SKM-1 treated with dmso at 0.1 percent for 144 hours (cell line): ENCODE data around the gene KLK12.
"Not testable (repeated sequence)": the region's sequence is repeated elsewhere in the genome, so short reads cannot be mapped to it uniquely, and the experiment has no call there.

Experiments used
- DNase-seq: peaks from one replicate; lab custom pipeline; 2025; ENCODE audit not compliant: unreplicated experiment; lab: John Stamatoyannopoulos, UW

The KLK12 gene

DNA sequence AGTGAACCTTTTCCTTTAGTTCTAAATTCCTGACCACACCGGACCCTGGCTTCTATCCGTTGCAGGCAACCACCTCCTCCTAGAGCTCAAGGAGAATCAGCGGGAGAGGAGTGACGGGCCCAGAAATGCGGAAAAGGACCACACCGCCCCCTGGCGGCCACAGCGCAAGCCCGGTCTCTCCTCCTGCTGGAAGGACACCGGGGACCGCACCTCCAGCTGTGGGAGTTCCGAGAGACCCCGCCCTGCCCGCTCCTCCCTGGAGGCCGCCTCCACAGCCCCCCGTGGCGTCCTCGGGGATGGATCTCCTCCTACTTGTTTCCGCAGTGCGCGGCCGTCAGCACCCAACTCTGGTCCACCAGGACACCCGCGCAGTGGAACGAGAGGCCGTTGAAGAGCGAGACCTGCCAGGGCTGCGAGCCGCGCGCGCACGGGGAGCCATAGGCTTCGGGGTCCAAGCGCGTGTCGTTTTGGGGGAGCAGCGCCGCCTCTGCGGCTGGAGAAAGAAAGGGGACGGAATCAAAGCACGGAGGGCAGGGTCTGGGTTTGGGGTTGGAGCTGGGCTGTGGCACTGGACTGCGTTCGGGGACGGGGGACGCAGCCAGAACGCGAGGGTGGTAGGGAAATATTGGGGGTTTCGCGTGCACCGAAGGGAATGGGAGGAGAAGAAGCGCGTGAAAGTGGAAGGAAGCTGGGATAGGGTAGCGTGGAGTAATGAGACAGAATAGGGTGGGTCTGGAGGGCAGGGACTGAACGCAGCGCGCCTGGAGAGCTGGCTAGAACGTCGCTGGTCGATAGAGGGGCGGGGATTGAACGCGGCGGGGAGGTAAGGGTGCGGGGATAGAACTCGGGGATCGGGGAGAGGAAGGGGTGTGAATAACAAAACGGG lies 17.8 kb downstream of the KLK12 start:
- DNase-seq = peak; percentile 2

DNA sequence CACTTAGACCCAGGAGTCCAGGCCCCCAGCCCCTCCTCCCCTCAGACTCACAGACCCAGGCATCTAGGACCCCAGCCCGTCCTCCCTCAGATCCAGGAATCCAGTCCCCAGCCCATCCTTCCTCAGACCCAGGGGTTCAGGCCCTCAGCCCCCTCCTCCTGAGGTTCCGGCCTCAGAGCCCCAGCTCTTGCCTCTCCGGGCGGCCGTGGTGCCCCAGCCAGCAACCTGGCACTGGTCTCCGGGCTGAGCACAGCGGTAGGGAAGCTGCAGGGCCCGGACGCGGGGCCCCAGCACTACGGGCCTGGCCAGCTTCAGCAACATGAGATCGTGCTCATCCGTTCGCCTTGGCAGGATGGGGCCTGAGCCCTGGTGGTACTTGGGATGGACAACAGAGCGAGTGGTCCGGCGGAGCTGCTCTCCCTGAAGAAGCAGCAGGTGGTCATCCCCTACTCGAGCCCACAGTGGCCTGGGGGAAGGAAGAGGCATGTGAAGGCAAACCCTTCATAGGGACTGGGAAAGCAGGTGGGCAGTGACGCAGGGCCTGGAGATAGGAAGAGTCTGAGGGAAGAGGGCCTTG lies 19.0 kb downstream of the KLK12 start:
- no peak for DNase-seq

DNA sequence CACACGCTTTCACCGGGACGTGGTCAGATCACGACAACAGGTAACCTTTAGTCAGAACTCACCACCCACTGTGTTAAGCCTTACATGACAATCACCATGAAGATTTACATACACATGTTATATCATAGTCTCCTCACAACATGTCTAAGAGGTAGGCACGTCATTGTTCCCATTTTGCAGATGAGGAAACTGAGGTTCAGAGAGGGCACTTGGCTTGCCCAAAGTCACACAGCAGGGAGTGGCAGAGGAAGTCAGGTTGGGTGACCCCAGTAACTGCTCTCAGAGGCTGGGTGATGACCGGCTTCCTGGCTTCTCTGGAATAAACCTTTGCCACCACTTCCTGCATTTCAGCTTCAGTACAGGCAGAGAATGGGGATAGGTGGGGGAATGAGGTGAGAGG lies 20.6 kb downstream of the KLK12 start:
- no peak for DNase-seq

DNA sequence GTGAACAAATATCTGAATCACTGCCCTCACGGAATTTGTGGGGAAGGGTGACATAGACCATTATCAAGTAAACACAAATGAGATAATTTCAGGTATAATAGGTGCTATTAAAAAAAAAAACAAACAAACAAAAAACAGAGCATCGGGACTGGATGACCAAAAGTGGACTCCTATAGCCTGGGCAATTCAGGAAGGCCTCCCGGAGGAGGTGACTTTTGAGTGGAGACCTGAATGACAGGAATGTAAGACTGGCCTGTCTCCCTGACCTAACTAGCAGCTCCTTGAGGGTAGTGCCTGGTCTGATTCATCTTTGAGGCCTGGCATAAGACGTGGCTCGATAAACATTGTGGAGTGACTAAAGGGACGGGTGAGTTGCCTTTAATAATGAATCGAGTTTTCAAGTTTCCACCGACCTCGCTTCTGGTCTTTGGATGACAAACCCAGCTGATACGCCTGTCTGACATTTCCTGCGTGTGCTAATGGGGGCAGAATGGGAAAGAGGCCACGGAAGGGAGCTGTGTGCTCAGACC lies 22.1 kb downstream of the KLK12 start:
- no peak for DNase-seq

DNA sequence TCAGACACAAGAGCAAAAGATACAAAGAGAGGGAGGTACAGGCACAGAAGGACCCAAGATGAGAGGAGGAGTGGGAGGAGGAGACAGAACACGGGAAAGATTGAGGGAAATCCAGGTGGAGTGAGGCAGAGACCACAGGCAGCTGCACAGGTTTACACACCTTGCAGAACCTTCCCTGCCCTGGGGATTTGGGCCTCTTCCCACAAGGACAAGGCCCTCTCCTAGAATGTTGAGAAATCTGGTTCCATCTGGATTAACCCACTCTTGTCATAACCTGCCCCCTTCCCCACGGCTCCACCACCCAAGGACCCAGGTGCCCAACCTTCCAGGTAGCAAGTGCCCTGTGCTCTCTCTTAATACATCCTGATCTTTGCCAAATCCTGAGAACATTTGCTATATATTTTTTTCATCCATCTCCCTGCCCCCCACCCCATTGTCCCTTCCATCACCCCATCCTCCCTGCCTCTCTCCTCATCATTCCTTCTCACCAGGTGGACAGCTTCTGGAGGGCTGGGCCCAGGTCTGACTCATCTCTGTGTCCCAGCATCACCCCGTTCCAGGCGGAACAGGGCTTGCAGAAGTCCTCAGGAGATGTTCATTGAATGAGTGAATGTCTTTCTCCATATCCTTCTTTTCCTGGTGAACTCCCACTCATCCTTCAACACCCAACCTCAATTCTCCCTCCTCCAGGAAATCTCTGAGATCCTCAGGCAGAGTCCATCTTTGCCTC lies 24.6 kb downstream of the KLK12 start:
- no peak for DNase-seq

DNA sequence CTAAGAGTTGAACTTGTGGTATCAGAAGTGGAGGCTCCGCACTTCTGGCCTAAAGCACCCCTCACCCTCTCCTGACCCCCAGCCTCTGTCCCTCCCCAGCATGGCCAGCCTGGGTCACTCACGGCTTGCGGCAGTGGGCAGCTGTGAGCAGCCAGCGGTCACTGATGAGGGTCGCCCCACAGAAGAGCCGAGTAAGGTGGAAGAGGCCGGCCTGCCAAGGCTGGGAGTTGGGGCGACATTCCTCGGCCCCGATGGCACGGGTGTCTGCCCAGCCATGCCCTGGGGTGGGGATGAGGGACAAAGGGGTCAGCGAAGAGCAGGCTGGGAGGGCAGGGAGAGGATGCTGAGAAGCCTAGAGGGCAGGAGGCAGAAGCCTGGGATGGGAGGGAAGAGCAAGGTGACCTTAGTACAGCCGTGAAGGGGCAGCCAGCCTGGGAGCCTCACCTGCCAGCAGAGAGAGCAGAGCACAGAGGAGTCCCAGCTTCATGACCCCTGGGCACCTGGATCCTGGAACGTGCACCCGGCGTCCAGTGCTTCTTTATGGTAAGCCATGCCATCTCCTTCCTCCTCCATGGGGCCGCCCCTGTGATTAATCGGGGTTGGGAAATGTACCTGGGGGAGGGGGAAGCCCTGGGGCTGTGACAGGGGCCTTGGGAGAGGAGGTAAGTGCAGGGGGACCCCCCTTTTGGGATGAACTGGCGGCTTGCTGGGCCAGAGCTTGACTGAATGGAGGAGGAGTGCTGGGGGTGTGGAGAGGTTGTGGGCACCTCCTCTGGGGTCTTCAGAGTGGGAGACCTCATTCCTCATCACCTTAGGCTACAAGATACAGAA lies 25.5 kb downstream of the KLK12 start:
- DNase-seq = no peak

DNA sequence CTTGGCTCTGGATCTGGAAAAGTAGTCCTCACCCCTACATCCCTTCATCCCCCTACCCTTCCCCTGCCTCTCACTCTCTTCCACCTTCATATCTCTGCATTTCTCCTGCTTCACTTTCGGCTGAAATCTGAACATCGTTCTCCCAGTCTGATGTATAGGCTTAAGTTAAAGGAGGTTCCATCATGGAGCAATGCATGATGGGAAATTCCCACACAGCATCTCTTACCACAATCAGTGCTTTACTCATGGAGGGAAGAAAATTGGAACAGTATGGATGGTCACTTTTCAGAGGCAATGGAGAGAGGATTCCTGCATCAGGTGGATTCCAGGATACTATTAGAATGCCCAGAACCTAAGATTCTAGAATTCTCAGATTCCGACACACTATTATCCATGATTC lies 27.3 kb downstream of the KLK12 start:
- no peak for DNase-seq

DNA sequence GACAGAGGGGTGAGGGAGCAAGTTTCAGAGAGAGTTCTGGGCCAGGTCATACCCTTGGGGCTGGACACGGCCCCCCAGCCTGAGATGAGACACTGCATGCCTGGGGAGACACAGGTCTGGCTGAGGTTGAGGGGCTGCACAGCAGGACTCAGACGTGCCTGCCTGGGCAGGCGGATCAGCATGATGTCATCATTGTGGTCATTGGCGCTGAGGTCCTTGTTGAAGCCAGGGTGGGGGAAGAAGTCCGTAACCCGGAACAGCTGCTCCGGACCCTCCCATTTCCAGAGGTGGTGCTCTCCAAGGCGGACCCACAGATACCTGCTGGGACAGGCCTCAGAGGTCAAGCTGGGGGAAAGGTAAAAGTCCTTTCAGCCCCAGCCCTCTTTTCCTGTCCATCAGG lies 28.4 kb downstream of the KLK12 start:
- DNase-seq = no peak

DNA sequence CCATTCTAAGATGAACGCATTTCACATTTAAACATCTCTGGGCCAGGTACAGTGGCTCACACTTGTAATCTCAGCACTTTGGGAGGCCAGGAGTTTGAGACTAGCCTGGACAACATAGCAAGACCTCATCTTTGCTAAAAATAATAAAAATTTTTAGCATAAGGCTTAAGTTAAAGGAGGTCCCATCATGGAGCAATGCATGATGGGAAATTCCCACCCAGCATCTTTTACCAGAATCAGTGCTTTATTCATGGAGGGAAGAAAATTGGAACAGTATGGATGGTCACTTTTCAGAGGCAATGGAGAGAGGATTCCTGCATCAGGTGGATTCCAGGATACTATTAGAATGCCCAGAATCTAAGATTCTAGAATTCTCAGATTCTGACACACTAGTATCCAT lies 29.6 kb downstream of the KLK12 start:
- DNase-seq = no peak

DNA sequence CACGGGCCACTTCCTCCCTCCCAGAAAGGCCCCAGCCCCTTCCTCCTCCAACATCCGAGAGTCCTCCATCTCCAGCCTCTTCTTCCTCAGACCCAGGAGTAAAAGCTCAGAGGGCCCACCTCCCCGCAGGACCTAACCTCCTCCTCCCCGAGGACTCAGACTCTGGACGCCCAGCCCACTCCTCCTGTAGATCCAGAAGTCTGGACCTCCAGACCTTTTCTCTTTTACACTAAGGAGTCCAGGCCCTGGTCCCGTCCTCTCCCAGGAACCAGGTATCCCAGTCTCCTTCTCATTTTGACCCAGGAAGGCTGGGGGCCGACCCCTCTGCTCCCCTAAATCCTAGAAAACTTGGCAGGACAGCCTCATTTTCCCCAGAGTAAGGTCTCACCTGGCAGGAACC lies 31.5 kb downstream of the KLK12 start:
- no peak for DNase-seq

DNA sequence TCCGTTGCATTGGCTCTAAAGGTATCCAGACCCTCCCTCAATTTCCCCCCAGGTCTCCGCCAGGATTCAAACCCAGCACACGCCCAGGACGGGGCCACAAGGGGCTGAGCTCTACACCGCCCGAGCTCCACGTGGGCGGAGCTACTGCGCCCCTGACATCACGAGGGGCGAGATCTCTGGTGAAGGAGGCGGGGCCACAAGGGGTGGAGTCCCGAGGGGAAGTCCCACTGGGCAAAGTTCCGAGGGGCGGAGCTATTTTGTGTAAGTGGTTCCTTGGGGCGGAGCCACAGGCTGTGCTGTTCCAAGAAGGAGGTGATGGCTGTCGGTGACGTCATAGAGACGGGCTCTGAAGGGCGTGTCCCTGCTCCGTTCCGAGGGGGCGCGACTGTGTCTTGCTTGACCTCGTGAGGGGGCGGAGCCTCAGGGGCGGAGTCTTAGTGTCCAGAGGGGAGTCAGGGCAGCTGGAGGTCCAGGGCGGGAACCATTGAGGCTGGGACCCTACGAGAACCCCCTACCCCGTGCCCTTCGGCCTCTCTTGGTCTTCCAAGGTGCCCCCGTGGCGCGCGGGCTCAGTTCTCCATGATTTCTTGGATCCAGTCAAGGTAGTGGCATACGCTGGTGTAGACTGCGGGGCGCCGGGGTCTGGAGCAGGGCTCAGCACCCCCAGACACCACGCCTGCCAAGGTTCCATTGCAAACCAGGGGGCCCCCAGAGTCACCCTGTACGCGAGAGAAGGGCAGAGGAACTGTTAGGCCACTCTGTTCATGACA lies 32.1 kb downstream of the KLK12 start:
- no peak for DNase-seq

DNA sequence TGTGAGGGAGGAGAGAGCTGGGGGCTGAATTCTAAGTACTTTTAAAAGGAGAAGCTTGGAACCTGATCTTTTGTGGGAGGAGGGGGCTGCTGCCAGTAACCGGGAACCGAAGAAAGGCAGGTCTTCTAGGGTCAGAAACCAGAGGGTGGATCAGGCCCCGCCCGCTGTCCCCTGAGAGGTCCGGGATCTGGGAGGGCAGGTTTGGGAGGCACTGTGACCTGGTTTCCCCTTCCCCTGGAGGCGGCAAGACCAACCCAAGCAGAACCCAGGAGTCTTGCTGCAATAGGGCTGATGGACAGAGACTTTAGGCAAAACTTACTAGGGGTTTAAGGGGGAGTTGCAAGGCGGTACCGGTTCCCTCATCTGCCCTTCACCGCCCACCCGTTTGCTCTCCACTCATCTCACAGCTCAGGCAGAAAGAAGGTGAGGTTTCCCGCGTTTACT lies 32.7 kb downstream of the KLK12 start:
- DNase-seq = no peak

DNA sequence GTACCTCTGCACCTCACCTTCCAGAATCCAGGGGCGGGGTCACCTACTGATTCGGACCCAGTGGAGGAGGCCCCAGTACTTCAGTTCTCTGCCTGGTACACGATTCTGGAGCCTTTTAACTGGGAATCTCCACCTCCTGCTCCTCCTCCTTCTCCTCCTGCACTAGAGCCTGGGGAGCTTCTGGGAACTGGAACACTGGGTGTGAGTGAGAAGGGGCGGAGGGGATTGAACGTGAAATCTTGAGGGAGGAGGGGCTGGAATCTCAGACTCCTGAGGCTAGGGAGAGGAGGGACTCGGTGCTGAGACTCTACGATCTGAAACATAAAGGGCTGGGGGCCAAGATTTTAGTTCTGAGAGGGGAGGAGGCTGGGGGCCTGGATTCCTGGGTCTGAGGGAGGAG lies 33.3 kb downstream of the KLK12 start, which contains the start of gene KLK8:
Gene KLK8, minus strand, starts transcription at position 90 of the 400 bp plus-strand sequence. CDS start 437 bp downstream, outside the sequence.
- no peak for DNase-seq

DNA sequence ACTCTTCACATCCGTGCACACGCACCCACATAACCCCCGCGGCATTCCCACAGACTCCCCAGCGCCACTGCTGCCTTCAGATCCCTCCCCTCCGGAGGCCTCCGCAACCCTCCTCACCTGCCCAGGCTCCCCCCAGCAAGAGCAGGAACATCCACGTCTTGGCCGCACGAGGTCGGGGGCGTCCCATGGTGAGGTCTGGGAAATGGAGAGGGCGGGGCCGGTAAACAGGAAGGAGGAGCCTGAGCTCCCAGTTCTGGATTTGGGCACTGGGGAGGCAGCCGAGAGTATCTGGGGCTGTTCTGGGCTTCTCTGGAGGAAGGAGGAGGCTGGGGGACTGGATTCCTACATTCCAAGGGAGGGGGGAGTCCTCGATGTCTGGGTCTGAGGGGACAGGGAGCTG lies 33.8 kb downstream of the KLK12 start:
- no peak for DNase-seq

DNA sequence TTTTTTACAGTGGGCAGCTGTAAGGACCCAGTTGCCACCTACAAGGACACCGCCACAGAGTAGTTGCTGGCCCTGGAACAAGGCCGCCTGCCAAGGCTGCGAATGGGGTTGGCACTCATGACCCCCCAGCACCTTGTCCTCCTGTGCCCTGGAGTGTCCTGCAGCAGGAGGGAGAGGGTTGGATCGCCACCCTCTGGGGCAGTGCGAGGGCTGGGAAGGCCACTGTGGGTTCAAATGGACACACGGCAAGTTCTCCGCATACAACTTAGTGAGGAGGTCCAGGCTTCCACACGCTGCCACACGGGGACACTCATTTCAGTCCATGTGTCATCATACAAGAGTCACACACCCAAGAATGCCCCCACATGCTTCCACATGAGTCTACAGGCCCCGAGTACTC lies 34.4 kb downstream of the KLK12 start:
- no peak for DNase-seq

DNA sequence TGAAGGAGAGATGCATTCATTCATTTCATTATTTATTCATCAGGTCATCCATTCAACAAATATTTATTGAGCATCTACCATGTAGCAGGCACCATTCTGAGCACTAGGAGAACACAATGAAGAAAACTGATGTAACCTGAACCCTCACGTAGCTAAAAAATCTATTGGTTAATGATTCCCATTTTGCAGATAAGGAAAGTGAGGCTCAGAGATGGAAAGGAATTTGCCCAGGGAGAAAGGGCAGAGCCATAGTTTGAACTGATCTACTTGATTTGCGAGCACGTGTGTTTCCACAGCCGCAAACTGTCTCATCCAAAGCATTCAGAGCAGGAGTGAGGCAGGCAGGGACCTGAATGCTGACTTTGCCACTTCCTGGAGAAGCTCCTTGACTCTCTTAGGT lies 36.1 kb downstream of the KLK12 start:
- DNase-seq = no peak

DNA sequence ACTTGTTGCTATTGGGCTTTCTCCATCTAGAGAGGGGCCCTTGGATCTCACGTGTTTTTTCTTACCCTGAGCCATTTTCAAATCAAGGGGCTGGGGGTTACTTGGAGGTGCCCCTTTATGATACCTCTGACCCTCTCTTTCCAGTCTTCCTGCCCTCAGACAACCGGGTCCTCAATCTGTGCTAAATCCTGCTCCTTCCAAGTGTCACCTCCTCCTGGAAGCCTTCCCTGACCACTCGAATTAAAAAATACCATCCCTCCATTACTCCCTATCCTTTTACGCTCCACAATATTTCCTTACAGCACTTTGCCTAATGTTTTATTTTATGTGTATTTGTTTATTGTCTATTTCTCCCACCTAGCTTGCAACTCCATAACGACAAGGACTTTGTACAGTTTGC lies 36.7 kb downstream of the KLK12 start:
- DNase-seq = no peak

DNA sequence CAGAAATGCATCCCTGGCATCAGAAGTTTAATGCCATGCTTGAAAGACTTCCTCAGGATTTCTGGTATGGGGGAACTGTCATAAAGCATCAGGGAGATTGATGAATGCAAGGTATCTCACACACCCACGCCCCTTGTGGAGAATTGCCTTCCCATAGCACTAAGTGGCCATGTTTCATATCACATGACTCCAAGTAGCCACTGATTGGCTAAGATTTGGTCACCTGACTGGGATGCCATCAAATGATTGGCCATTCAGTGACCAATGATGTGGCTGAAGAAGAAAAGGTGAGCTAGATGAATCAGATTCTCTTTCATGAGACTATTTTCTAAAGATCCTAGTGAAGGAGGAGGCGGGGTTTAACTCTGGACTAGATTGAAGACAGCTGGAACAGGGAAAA lies 40.7 kb downstream of the KLK12 start:
- no peak for DNase-seq

DNA sequence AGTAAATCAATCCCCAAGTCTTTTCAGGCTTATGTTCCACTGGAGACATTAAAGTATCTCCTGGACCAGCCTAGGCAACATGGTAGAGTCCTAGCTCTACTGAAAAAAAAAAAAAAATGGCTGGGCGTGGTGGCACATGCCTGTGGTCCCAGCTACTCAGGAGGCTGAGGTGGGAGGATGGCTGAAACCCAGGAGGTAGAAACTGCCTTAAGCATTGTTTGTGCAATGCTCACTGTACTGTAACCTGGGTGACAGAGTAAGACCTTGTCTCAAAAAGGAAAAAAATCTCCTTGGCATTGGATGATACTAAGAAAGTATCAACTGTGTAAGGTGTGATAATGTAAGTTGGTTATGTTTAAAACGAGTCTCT lies 42.2 kb downstream of the KLK12 start:
- no peak for DNase-seq

DNA sequence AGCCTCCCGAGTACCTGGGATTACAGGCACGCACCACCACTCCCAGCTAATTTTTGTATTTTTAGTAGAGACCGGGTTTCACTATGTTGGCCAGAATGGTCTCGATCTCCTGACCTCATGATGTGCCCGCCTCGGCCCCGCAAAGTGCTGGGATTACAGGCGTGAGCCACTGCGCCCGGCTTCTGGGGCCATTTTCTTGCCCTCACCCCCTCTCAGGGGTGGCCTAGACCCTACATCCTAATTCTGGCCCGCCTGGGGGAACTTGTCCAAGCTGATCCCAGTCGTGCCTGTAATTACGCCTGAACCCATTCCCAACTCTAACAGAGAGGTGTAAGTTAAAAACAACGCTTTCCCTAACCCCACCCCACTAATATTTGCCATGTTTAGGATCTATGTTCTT lies 50.4 kb downstream of the KLK12 start:
- DNase-seq = not testable (repeated sequence)
